NCI-H2227 (cell line): ENCODE results near the gene ALG3.

Source experiments
- DNase-seq: peaks from one replicate; lab custom pipeline; 2025; ENCODE audit not compliant: unreplicated experiment; lab: John Stamatoyannopoulos, UW

ALG3 gene

DNA sequence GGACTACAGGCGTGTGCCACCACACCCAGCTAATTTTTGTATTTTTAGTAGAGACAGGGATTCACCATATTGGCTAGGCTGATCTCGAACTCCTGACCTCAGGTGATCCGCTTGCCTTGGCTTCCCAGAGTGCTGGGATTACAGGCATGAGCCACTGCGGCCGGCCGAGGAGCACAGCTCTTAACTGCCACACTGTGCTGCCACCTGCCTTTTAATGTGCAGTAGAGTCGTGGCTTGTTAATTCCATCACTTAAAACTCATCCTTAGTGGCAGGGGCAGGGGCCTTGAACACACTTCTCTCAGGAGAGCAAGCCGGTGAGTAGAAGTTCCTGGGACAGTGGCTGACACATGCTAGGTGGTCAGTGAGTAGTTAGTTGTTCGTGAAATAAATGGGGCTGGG lies 50.3 kb downstream of the ALG3 start:
- DNase-seq, result no peak

DNA sequence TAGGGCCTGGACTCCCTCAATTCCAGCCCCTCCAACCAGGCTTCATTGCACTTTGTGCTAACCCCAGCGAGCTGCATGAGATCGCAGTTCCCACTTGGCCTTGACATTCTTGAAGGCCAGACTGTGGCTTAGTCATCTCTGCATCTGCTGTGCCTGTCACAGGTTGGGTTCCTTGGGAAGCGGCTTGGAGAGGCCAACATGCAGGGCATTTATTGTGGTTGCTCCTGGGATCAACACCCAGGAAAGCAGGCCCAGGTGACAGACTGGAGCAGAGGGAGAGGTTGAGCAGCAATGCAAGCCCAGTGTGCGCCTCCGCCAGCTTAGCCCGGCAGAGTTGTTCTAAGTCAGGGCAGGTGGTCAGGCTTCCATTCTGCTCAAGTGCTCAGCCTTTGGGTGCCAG lies 52.2 kb downstream of the ALG3 start:
- DNase-seq, result no peak

- no peak for DNase-seq
These were observed 54.7 kb downstream of the ALG3 start for GRCh38 chr3:184193991-184194539.

- no peak for DNase-seq
These were observed 55.9 kb downstream of the ALG3 start for GRCh38 chr3:184192889-184193288.
